GM12801 (cell line): ENCODE data around the gene MCC.

ENCODE experiments used
- TF ChIP-seq, protein P1 (sequence below): IDR thresholded peaks from one replicate; pipeline ENCODE4 v1.5.1; 2011; ENCODE audit warnings: control low read depth; ENCODE audit not compliant: insufficient read length; ENCODE audit errors: extremely low read depth

The MCC gene

GRCh38 chr5:113221294-113222176 lies 266.7 kb downstream of the MCC start:
- TF ChIP-seq, protein P1, sequence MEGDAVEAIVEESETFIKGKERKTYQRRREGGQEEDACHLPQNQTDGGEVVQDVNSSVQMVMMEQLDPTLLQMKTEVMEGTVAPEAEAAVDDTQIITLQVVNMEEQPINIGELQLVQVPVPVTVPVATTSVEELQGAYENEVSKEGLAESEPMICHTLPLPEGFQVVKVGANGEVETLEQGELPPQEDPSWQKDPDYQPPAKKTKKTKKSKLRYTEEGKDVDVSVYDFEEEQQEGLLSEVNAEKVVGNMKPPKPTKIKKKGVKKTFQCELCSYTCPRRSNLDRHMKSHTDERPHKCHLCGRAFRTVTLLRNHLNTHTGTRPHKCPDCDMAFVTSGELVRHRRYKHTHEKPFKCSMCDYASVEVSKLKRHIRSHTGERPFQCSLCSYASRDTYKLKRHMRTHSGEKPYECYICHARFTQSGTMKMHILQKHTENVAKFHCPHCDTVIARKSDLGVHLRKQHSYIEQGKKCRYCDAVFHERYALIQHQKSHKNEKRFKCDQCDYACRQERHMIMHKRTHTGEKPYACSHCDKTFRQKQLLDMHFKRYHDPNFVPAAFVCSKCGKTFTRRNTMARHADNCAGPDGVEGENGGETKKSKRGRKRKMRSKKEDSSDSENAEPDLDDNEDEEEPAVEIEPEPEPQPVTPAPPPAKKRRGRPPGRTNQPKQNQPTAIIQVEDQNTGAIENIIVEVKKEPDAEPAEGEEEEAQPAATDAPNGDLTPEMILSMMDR, result no peak

GRCh38 chr5:113219695-113220094 lies 268.6 kb downstream of the MCC start:
- TF ChIP-seq, protein P1, result no peak

- TF ChIP-seq, protein P1, result no peak
Observed at GRCh38 chr5:113218906-113219517, 269.2 kb downstream of the MCC start.

GRCh38 chr5:113218200-113218599 lies 270.1 kb downstream of the MCC start:
- TF ChIP-seq, protein P1, result no peak

DNA sequence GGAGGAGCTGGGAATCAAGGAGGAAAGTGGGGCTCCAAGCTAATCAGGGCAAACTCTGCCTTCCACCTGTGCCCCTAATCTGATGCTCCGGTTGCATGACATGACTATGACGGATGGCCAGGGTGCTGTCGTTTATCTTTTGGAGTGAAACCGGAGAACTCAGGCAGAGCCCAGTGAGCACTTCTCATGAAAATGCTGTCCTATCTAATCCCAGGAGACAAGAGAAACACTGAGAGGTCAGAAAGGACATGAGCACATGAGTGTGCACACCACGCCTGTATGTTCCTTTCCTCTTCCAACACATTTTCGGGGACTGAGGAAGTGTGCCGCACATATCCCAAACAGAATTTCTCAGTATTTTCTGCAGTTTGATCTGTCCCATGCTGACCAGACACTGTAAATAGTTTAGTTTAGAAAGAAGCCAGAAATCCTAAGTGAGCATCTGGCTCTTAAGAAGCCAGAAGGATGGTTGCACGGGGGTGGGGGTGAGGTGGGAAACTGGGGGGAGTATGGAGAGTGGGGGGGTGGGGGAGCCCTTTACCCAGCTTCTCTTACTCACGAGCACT lies 270.6 kb downstream of the MCC start:
- TF ChIP-seq, protein P1, result no peak

GRCh38 chr5:113216545-113216944 lies 271.7 kb downstream of the MCC start:
- TF ChIP-seq, protein P1, result no peak

DNA sequence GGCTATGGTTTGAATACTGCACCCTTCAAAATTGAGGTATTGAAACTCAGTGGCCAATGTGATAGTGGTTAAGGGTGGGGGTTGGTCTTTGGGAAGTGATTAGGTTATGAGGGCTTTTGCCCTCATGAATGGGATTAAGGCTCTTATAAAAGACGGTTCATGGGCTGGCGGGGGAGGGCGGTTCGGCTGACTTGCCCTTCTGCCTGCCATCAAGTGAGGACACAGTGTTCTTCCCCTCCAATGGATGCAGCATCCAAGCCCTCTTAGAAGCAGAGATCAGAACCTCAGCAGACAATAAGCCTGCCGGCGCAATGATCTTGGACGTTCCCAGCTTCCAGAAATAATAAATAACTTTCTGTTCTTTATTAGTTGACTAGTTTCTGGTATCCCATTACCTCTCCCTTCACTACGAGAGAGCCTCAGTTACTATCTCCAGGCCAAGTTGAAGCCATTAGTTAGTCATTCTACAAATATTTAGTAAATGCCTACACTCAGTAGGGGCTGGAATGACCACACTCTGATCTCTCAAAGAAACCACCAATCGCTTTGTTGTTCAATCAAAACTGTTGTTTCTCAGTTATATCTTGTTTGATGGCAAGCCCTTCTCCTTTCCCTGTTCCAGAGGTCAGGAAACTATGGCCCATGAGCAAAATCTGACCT lies 272.7 kb downstream of the MCC start:
- TF ChIP-seq, protein P1, result no peak
